GM21423 (cell line): ENCODE measurements around the gene VSIG10L2.

Experiments
- ATAC-seq: cut with Tn5 transposase; IDR thresholded peaks from one replicate; pipeline ENCODE4 v1.9.1; 2021; ENCODE audit warnings: mild to moderate bottlenecking, moderate library complexity; ENCODE audit not compliant: unreplicated experiment

VSIG10L2 gene

GRCh38 chr11:125999234-125999880, 53.5 kb downstream of the VSIG10L2 start:
- no peak for ATAC-seq

DNA sequence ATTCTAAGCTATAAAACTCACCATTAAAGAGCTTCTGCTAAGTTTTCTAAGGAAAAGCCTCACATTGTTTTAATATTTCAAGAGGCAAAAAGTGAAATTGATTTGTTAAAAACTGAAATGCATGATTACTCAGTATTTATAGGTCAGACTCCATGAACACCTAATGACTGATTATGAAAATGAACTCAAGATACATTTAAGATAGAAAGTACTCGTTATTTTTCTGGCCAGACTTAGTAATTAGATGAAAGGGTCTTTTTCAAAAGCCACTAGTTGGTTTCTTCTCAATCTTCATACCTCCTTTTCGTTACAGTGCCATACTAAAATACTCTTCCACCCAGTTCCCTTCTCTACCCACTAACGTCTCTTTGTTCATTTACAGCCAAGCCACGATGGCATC, 56.3 kb downstream of the VSIG10L2 start:
- ATAC-seq = no peak
